H1 (cell line): ENCODE data around the gene IGSF23. TPM values are rescaled to one million over a fixed set of nuclear protein-coding genes. Genes with fewer than 3 reads are reported as not detected.

ENCODE experiments used
- CTCF ChIA-PET: fragments of 300-600 bp; sonication (Branson Sonifier 250); formaldehyde crosslinking; loops from one replicate; lab custom pipeline; 2021; ENCODE audit not compliant: partially characterized antibody; lab: Charles Lee
- POLR2A ChIA-PET: fragments of 300-600 bp; sonication (Branson Sonifier 250); formaldehyde crosslinking; loops from one replicate; lab custom pipeline; 2021; ENCODE audit warnings: inconsistent platforms; ENCODE audit not compliant: partially characterized antibody; lab: Charles Lee
- DNase-seq, 2 experiments: peaks; one replicate each; pipeline versions ENCODE4 v3.0.0 to v3.0.0-alpha.2; 2010 to 2022; ENCODE audit warnings: low spot score in 2 of 2, low read depth in 1 of 2, mixed read lengths in 1 of 2
- FAIRE-seq: peaks from 2 replicates; lab custom pipeline; 2011; peaks lifted over from hg19 to GRCh38; lab: Jason Lieb, UNC
- H2AFZ ChIP-seq: 2 replicates; pipeline ENCODE4 v1.8.1; 2012; ENCODE audit warnings: low read length, inconsistent platforms
- H2AK5ac ChIP-seq: 2 replicates; pipeline ENCODE4 v1.6.1; 2013; ENCODE audit warnings: low read depth, low read length
- H2BK120ac ChIP-seq: replicated peaks from 2 replicates; pipeline ENCODE3; 2013; ENCODE audit warnings: low read depth, low read length, inconsistent platforms
- H2BK12ac ChIP-seq: 2 replicates; pipeline ENCODE4 v1.6.1; 2013; ENCODE audit warnings: low read depth, low read length
- H2BK15ac ChIP-seq: 2 replicates; pipeline ENCODE4 v1.6.1; 2013; ENCODE audit warnings: low read length
- H2BK20ac ChIP-seq: 2 replicates; pipeline ENCODE4 v1.6.1; 2013; ENCODE audit warnings: low read length
- H2BK5ac ChIP-seq: 2 replicates; pipeline ENCODE4 v1.6.1; 2013; ENCODE audit warnings: low read depth, low read length
- H3K14ac ChIP-seq: 2 replicates; pipeline ENCODE4 v1.6.1; 2013; ENCODE audit warnings: inconsistent platforms; ENCODE audit not compliant: insufficient read length
- H3K18ac ChIP-seq: 2 replicates; pipeline ENCODE4 v1.6.1; 2013; ENCODE audit warnings: low read length; ENCODE audit errors: extremely low read depth
- H3K23ac ChIP-seq: 2 replicates; pipeline ENCODE4 v1.6.1; 2013; ENCODE audit warnings: inconsistent platforms; ENCODE audit not compliant: insufficient read length
- H3K23me2 ChIP-seq: 2 replicates; pipeline ENCODE4 v1.6.1; 2013; ENCODE audit warnings: low read depth, low read length
- H3K27ac ChIP-seq: 2 replicates; pipeline ENCODE4 v1.6.1; 2011; ENCODE audit warnings: low read depth, low read length, inconsistent platforms
- H3K27me3 ChIP-seq, 4 experiments: replicated peaks in 1 of 4; 1 replicate in 1 of 4; 2 replicates in 3 of 4; pipeline versions ENCODE4 v1.6.1 to v1.8.1; 2011 to 2013; ENCODE audit warnings: low read length in 3 of 4, mild to moderate bottlenecking in 3 of 4, inconsistent platforms in 2 of 4, mixed read lengths in 2 of 4, moderate library complexity in 1 of 4; ENCODE audit not compliant: control insufficient read depth in 3 of 4, insufficient read depth in 3 of 4; ENCODE audit errors: extremely low read depth in 1 of 4
- H3K36me3 ChIP-seq, 4 experiments: 2 replicates each; pipeline versions ENCODE4 v1.6.1 to v1.8.1; 2011 to 2013; ENCODE audit warnings: mild to moderate bottlenecking in 4 of 4, low read length in 3 of 4, moderate library complexity in 2 of 4, control low read depth in 1 of 4, inconsistent platforms in 1 of 4; ENCODE audit not compliant: insufficient read depth in 4 of 4, control insufficient read depth in 2 of 4
- H3K4ac ChIP-seq: replicated peaks from 2 replicates; pipeline ENCODE3; 2013; ENCODE audit warnings: low read length, low read depth, mixed read lengths, inconsistent platforms; ENCODE audit not compliant: insufficient read length
- H3K4me1 ChIP-seq, 4 experiments: replicated peaks in 1 of 4; 1 replicate in 1 of 4; 2 replicates in 3 of 4; pipeline versions ENCODE4 v1.6.1 to v1.8.1; 2011 to 2013; ENCODE audit warnings: low read length in 3 of 4, inconsistent platforms in 2 of 4, mixed read lengths in 1 of 4; ENCODE audit not compliant: insufficient read depth in 4 of 4, control insufficient read depth in 3 of 4
- H3K4me2 ChIP-seq, 2 experiments: 2 replicates each; pipeline versions ENCODE4 v1.6.1 to v1.8.1; 2011 to 2013; ENCODE audit warnings: low read depth in 2 of 2, low read length in 2 of 2, control low read depth in 1 of 2, inconsistent platforms in 1 of 2, mild to moderate bottlenecking in 1 of 2; ENCODE audit not compliant: insufficient read depth in 1 of 2
- H3K4me3 ChIP-seq, 4 experiments: fragments of 200-600, 300-600 bp in 1 of 4; sonication (generic), shearing (Covaris generic), sonication (Bioruptor Twin) in 1 of 4; 2 replicates each; pipeline versions ENCODE4 v1.5.1 to v1.8.1; 2011 to 2016; ENCODE audit warnings: low read length in 4 of 4, low read depth in 3 of 4, control low read depth in 2 of 4, inconsistent platforms in 2 of 4, mild to moderate bottlenecking in 2 of 4, mixed read lengths in 1 of 4, moderate library complexity in 1 of 4; ENCODE audit not compliant: insufficient read depth in 2 of 4; ENCODE audit errors: extremely low read depth in 1 of 4
- H3K56ac ChIP-seq: replicated peaks from 2 replicates; pipeline ENCODE3; 2013; ENCODE audit warnings: low read depth, mild to moderate bottlenecking, mixed read lengths, low read length, inconsistent platforms; ENCODE audit not compliant: insufficient read length
- H3K79me1 ChIP-seq: 2 replicates; pipeline ENCODE4 v1.6.1; 2013; ENCODE audit warnings: low read depth, low read length, control low read depth
- H3K79me2 ChIP-seq, 2 experiments: 2 replicates each; pipeline versions ENCODE4 v1.6.1 to v1.8.1; 2012 to 2013; ENCODE audit warnings: low read length in 2 of 2, mild to moderate bottlenecking in 2 of 2, inconsistent platforms in 1 of 2; ENCODE audit not compliant: insufficient read depth in 2 of 2, control insufficient read depth in 1 of 2
- H3K9ac ChIP-seq, 4 experiments: replicated peaks in 1 of 4; 1 replicate in 1 of 4; 2 replicates in 3 of 4; pipeline versions ENCODE4 v1.6.1 to v1.8.1; 2011 to 2013; ENCODE audit warnings: low read depth in 3 of 4, low read length in 3 of 4, control low read depth in 2 of 4, mild to moderate bottlenecking in 2 of 4, moderate library complexity in 2 of 4, inconsistent platforms in 1 of 4; ENCODE audit errors: extremely low read depth in 1 of 4
- H3K9me3 ChIP-seq, 2 experiments: 2 replicates each; pipeline versions ENCODE4 v1.6.1 to v1.8.1; 2012 to 2013; ENCODE audit warnings: mild to moderate bottlenecking in 2 of 2, moderate library complexity in 2 of 2, control low read depth in 1 of 2, inconsistent platforms in 1 of 2, low read depth in 1 of 2, low read length in 1 of 2, mixed read lengths in 1 of 2; ENCODE audit not compliant: insufficient read depth in 2 of 2
- H4K20me1 ChIP-seq, 2 experiments: replicated peaks in 1 of 2; 2 replicates each; pipeline versions ENCODE3 to v1.8.1; 2011 to 2013; ENCODE audit warnings: inconsistent platforms in 2 of 2, low read length in 2 of 2, mild to moderate bottlenecking in 1 of 2; ENCODE audit not compliant: insufficient read depth in 2 of 2, control insufficient read depth in 1 of 2
- H4K5ac ChIP-seq: 2 replicates; pipeline ENCODE4 v1.6.1; 2013; ENCODE audit warnings: low read length, low read depth, mixed read lengths, inconsistent platforms; ENCODE audit not compliant: insufficient read length
- H4K8ac ChIP-seq: 2 replicates; pipeline ENCODE4 v1.8.0; 2013; ENCODE audit warnings: mild to moderate bottlenecking, moderate library complexity, low read length, inconsistent platforms; ENCODE audit not compliant: insufficient read depth; ENCODE audit errors: extremely low read depth
- H4K91ac ChIP-seq: replicated peaks from 2 replicates; pipeline ENCODE3; 2013; ENCODE audit warnings: low read length, mixed read lengths, inconsistent platforms; ENCODE audit not compliant: insufficient read length
- CREB1 ChIP-seq: IDR thresholded peaks from 2 replicates; pipeline ENCODE4 v1.6.1; 2012; ENCODE audit warnings: inconsistent platforms
- CTCF ChIP-seq, 3 experiments: IDR thresholded peaks; 1 replicate in 2 of 3; 2 replicates in 1 of 3; pipeline versions ENCODE4 v1.5.1 to v1.6.1; 2011; ENCODE audit warnings: low read length in 3 of 3, mild to moderate bottlenecking in 3 of 3, inconsistent platforms in 2 of 3, low read depth in 1 of 3, moderate library complexity in 1 of 3; ENCODE audit not compliant: insufficient read depth in 1 of 3; ENCODE audit errors: control extremely low read depth in 1 of 3
- HDAC6 ChIP-seq: IDR thresholded peaks from one replicate; pipeline ENCODE4 v1.7.1; 2012; ENCODE audit warnings: low read depth, mild to moderate bottlenecking, inconsistent platforms, low read length, moderate library complexity
- JUN ChIP-seq: IDR thresholded peaks from 2 replicates; pipeline ENCODE4 v1.6.1; 2011; ENCODE audit warnings: low read depth, mild to moderate bottlenecking, improper control_type of control experiment, low read length
- JUND ChIP-seq: IDR thresholded peaks from 2 replicates; pipeline ENCODE4 v1.6.1; 2011; ENCODE audit warnings: mild to moderate bottlenecking, improper control_type of control experiment, low read length
- RAD21 ChIP-seq, 2 experiments: IDR thresholded peaks in 1 of 2; conservative IDR thresholded peaks in 1 of 2; 2 replicates each; pipeline ENCODE4 v1.6.1; 2011; ENCODE audit warnings: low read depth in 2 of 2, low read length in 2 of 2, improper control_type of control experiment in 1 of 2, inconsistent platforms in 1 of 2, mild to moderate bottlenecking in 1 of 2, moderate library complexity in 1 of 2
- SIN3A ChIP-seq, 2 experiments: IDR thresholded peaks in 1 of 2; conservative IDR thresholded peaks in 1 of 2; 2 replicates each; pipeline ENCODE4 v1.6.1; 2011 to 2012; ENCODE audit warnings: low read length in 2 of 2, improper control_type of control experiment in 1 of 2, low read depth in 1 of 2, mild to moderate bottlenecking in 1 of 2
- SP1 ChIP-seq: IDR thresholded peaks from 2 replicates; pipeline ENCODE4 v1.6.1; 2011; ENCODE audit warnings: low read depth, low read length
- TAF7 ChIP-seq: optimal IDR thresholded peaks from 2 replicates; pipeline ENCODE3; 2011; ENCODE audit warnings: low read depth, mild to moderate bottlenecking, inconsistent platforms, low read length, moderate library complexity, borderline replicate concordance
- WGBS, 2 experiments: shearing (Covaris generic) in 1 of 2; methylation state at CpG; one replicate each; pipeline versions ENCODE4 v1.1.6 to v1.1.7; 2013 to 2015; ENCODE audit warnings: low lambda C conversion rate in 2 of 2, mixed read lengths in 2 of 2, inconsistent platforms in 1 of 2, low coverage in 1 of 2, missing lambda C conversion rate in 1 of 2; ENCODE audit not compliant: insufficient replicate concordance in 2 of 2, insufficient coverage in 1 of 2, insufficient read length in 1 of 2; ENCODE audit errors: extremely low coverage in 1 of 2, missing lambda C conversion rate in 1 of 2; 5-methylcytosine and 5-hydroxymethylcytosine counted together
- polyA plus RNA-seq, 7 experiments: library from polyadenylated mRNA; depleted of rRNA in 3 of 7; stranded (reverse) in 5 of 7; unstranded in 2 of 7; fragments of >200 nt in 5 of 7; fragments of 200-250 nt in 2 of 7; gene quantifications; 1 replicate in 5 of 7; 2 replicates in 1 of 7; 4 replicates in 1 of 7; pipeline versions ENCODE4 v1.2.1 to v1.2.3, GENCODE V29; 2011 to 2013; ENCODE audit warnings: missing spikeins in 2 of 7, mixed read lengths in 2 of 7
- total RNA-seq: library from RNA; stranded (reverse); fragmentation: NEBNext Ultra II Directional; extraction: Animal tissue kit (Norgen Biotek cat#: 25700); gene quantifications from 2 replicates; pipeline ENCODE4 v1.2.1, GENCODE V29; 2021

Gene IGSF23
- total and polyA plus RNA-seq, 2 of the 8 experiments (the other 6 are each of a cell fraction or from before 2014, with no cell fraction given) = not detected

DNA sequence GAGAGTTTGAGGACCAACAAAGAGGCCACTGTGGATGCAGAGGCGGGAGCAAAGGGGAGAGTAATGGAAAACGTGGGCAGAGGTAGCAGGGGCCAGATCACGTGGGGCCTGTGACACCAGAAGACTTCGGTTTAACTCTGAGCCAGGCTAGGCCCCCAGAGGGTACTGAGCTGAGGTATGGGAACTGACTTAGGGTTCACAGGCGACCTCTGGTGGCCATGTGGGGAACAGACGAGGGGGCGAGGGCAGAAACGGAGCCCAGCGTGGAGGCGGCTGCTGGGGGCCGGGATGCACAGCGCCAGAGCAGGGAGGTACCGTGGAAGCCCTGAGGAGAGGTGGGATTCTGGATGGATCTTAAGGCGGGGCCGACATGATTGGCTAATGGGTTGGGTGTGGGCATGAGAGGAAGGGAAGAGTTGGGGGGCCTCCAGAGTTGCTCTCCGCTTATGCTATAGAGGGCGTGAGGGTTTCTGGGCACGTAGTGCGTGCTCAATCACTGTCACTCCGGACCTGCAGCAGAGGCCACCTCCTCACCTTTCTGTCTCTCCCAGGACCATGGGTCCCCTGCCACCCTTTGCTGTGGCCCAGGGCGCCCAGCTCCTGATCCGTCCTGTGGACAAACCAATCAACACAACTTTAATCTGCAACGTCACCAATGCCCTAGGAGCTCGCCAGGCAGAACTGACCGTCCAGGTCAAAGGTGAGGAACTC, 44.0 kb downstream of the IGSF23 start:
- Histone ChIP-seq H3K79me2 (no peaks in the 10 kb centered on the region), H4K8ac (no peak overlapping the region), H3K9ac (no peak overlapping the region), H3K18ac (no peak overlapping the region), H2BK20ac (no peak overlapping the region), H4K5ac (no peak overlapping the region), H4K20me1 (peaks cover 0 to 2% of the 10 kb centered on the region in 2 experiments), H2BK12ac (no peak overlapping the region), H3K56ac (no peak overlapping the region), H3K4me2 (no peak overlapping the region), H3K4me1 (peaks cover 0 to 2% (median 0%) of the 10 kb centered on the region in 4 experiments; a peak in 2 of 7 replicates), H2BK15ac (no peak overlapping the region), H3K4ac (no peak overlapping the region), H2AFZ (no peak overlapping the region), H3K14ac (no peak overlapping the region), H3K36me3 (peaks cover 12 to 30% (median 26%) of the 10 kb centered on the region in 4 experiments; a peak in 7 of 8 replicates), H3K4me3 (no peak overlapping the region), H3K9me3 (no peaks in the 10 kb centered on the region), H2AK5ac (no peak overlapping the region), H3K79me1 (no peaks in the 10 kb centered on the region), H2BK120ac (no peak overlapping the region), H3K23me2 (no peaks in the 10 kb centered on the region), H4K91ac (no peak overlapping the region), H3K23ac (no peak overlapping the region), H3K27me3 (no peaks in the 10 kb centered on the region), H2BK5ac (no peak overlapping the region), H3K27ac (no peak overlapping the region)
- DNase-seq = peak in 1 of 2 experiments; percentile 95
- CTCF ChIA-PET = interaction anchor here (0.8 to 13.3 kb wide), 34 partner anchors 9 to 140 kb away, joined by 3 to 126 read pairs (median 6); partner anchors contain the start of genes IGSF23 and PVR
- 55% methylated on average over 24 of the region's 25 CpGs; no CpG with 5 or more reads in 1 of the 2 experiments for WGBS, 2 experiments
- no peak for FAIRE-seq
- POLR2A ChIA-PET = interaction anchor here (0.5 to 1.9 kb wide), 9 partner anchors 9 to 297 kb away, joined by 3 to 8 read pairs (median 3); no protein-coding TSS in a partner anchor
- TF ChIP-seq TAF7 (no peak), RAD21 (IDR thresholded peaks at IDR 0.05 in 1 of 2, conservative IDR thresholded peaks at IDR 0.05 in 1 of 2; ENCODE audit: low read depth in 2 of 2, low read length in 2 of 2) (peak; percentile 80 to 88), JUND (no peak), SP1 (no peak), CREB1 (peak; percentile 49; the same call in 1 of the 2 replicates), JUN (no peak), HDAC6 (no peak), SIN3A (conservative IDR thresholded peaks at IDR 0.05 in 1 of 2, IDR thresholded peaks at IDR 0.05 in 1 of 2; ENCODE audit: low read depth in 1 of 2, low read length in 2 of 2) (no peak), CTCF (IDR thresholded peaks at IDR 0.05; ENCODE audit: control extremely low read depth in 1 of 3, insufficient read depth in 1 of 3, low read depth in 1 of 3, low read length in 3 of 3) (peak; percentile 90 to 97 (median 95))
